Left lobe of liver (tissue), 1 donor: Measurements from ENCODE around the gene LPIN1. TPM values are rescaled to one million over a fixed set of nuclear protein-coding genes. Genes with fewer than 3 reads are reported as not detected.

Experiments used
- total RNA-seq: library from RNA; stranded (reverse); gene quantifications from one replicate; pipeline ENCODE4 v1.2.1, GENCODE V29; 2021
- donor health status: DM: no; HTN: yes; CAD: no.

The LPIN1 gene
- total RNA-seq, 1 donor from 2014 or later, result 20.7 TPM

Other genes starting within 250 kb of the LPIN1 start
- 22.4 TPM for gene GREB1, start 212.6 kb upstream of the LPIN1 start, total RNA-seq
- not detected for gene NTSR2, start 76.4 kb upstream of the LPIN1 start, total RNA-seq